HG03432 (cell line): Measurements from ENCODE around the gene CTNNA1.
"Not testable (repeated sequence)": the region's sequence is repeated elsewhere in the genome, so short reads cannot be mapped to it uniquely, and the experiment has no call there.

Source experiments
- ATAC-seq: cut with Tn5 transposase; IDR thresholded peaks from one replicate; pipeline ENCODE4 v1.9.1; 2021; ENCODE audit warnings: mild to moderate bottlenecking, moderate library complexity; ENCODE audit not compliant: unreplicated experiment

CTNNA1 gene, protein sequence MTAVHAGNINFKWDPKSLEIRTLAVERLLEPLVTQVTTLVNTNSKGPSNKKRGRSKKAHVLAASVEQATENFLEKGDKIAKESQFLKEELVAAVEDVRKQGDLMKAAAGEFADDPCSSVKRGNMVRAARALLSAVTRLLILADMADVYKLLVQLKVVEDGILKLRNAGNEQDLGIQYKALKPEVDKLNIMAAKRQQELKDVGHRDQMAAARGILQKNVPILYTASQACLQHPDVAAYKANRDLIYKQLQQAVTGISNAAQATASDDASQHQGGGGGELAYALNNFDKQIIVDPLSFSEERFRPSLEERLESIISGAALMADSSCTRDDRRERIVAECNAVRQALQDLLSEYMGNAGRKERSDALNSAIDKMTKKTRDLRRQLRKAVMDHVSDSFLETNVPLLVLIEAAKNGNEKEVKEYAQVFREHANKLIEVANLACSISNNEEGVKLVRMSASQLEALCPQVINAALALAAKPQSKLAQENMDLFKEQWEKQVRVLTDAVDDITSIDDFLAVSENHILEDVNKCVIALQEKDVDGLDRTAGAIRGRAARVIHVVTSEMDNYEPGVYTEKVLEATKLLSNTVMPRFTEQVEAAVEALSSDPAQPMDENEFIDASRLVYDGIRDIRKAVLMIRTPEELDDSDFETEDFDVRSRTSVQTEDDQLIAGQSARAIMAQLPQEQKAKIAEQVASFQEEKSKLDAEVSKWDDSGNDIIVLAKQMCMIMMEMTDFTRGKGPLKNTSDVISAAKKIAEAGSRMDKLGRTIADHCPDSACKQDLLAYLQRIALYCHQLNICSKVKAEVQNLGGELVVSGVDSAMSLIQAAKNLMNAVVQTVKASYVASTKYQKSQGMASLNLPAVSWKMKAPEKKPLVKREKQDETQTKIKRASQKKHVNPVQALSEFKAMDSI

DNA sequence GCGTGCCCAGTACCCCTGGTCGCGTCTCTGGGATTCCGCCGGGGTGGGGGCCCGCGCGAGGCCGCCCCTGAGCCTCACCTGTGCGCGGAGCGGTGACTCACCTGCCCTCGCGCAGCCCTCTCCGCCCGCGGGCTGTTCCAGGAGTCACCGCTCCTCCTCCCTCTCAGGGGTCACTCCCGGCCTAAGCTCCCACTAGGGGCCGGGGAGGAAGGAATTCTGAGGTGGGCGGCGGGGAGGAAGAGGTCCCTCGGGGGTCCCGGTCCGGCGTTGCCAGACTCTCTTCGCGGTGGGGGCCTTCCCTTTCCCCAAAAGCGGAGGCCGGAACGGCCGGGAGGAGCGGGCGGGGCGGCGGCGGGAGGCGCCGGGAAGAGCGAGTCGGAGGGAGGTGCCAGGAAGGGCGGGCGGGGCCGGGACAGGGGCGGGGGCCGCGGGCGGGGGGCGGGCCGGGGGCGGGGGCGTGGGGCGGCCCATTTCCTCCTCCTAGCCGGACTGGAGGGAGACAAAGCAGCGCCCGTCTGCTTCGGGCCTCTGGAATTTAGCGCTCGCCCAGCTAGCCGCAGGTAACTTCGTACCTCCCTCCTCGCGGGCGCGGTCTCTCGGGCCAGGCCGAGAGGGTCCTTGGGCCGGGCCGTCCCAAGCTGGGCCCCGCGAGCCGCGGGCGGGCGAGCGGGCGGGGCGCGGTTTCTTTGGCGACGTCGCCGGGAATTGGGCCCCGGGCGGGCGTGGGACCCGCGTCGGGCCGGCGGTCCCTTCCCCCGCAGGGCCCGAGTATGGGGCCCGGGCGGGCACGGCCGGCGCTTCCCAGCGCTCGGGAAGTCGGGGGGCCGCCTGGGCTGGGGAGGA, at the start of gene CTNNA1:
Gene CTNNA1 (plus strand): TSS at position 475 of the 843 bp plus-strand sequence. CDS start 28,500 bp downstream, outside the sequence.
- peak; percentile 55 for ATAC-seq

DNA sequence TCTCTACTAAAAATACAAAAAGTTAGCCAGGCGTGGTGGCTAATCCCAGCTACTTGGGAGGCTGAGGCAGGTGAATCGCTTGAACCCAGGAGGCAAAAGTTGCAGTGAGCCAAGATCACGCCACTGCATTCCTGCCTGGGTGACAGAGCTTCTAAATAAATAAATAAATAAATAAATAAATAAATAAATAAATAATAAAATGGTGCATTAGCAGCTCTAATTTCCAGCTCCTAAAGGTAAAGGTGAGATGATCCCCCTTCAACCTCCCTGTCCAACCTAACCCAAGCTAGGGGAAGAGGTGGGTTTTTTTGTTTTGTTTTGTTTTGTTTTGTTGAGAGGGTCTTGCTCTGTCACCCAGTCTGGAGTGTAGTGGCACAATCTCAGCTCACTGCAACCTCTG, 49.4 kb upstream of the CTNNA1 start:
- ATAC-seq = not testable (repeated sequence)

DNA sequence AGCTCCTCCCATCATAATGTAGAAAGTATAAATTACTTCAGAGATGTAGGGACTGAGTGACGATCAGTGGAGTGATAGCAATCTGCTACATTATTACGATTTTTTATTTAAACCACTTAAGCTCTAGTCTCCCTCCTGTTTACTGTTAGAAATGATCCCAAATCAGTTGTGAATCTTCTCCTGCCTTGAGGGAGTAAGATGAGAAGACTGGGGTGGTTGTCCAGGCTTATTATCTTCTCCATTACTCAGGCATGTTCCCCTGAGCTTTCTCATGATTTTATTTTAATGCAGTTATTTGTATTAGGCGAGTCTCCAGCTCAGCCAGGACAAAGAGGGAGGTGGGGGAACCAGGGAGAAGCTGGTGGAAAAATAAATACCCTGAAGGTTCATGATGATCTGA, 48.2 kb upstream of the CTNNA1 start:
- ATAC-seq = no peak

DNA sequence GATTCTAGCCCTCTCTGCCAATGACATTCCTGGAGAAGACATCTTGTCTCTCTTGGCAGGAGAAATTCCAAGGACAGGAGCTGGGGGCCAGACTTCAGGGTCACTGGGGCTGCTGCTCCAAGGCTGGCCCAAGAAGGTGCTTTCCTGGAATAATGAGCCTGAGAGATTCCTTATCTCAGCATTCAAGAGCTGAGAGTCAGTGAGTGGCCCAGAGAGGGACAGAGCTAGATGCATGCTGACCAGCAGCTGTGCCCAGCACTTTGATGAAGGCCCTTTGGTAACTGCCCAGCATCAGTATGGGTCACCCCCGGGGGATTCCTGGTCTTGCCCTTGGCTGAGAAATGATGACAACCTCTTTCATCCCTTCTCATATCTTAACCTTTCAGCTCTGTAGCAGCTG, 47.7 kb upstream of the CTNNA1 start:
- no peak for ATAC-seq

DNA sequence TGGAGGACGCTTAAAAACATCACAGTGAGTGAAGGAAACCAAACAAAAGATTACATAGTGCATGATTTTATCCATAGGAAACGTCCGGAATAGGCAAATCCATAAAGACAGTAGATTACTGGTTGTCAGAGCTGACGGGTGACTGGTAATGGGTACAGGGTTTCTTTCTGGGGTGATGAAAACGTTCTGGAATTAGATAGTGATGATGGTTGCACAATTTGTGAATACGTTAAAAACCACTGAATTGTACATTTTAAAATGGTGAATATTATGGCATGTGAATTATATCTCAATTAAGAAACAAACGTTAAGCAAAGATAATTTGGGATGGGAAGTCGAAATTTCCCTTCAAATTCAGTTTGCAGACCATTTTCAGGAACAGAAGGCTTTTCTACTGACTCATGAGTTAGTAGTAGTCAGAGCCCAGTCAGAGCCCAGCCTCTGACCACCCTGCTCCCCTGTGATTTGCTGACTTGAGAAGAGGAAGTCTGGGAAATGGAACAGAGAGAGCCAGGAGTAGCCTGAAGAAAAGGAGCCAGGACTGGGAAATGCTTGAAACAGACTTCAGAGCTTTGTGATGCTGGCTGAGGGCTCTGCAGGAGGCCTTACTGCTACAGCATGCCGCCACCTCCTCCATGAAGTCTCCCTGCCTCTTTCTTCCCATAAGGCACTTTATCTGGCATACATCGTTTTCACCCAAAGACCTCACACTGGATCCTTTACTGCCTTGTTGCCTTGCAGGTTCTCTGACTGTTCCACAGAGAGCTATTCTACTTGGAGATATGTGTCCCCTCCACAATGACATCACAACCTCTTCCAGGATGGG, 46.4 kb upstream of the CTNNA1 start:
- no peak for ATAC-seq

DNA sequence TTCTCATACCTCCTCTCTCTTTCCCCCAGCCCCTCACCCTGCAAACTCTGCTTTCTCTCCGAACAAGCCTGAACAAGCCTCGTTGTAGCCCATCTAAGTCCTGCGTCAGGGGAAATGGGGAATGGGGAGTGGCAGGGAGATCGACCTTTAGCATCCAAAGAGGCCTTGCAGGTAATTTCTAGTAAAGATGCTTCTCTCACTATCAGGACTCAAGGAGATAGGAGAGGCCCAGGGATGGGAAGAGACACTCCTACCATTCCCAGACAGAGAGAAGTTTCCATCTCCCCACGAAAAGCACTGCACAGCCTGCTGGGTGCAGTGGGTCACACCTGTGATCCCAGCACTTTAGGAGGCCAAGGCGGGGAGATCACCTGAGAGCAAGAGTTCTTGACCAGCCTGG, 44.4 kb upstream of the CTNNA1 start:
- ATAC-seq = no peak

DNA sequence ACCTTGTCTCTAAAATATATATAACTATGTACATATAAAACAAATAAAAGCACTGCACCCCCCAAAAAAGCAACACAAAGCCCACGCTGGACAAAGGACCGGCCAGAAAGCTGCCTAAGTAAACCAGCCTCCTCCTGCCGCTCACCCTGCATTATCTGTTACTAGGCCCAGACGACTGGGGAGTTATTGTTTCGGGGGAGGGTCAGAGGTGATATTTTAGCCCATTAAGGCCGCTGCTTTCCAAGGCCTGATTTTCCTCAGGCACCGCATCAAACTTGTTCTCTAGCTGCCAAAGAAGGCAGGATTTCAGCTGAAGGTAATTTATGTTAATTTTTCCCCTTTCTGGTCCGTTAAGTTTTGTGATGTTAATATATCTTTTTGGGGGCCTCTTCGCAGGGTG, 44.0 kb upstream of the CTNNA1 start:
- ATAC-seq = no peak

DNA sequence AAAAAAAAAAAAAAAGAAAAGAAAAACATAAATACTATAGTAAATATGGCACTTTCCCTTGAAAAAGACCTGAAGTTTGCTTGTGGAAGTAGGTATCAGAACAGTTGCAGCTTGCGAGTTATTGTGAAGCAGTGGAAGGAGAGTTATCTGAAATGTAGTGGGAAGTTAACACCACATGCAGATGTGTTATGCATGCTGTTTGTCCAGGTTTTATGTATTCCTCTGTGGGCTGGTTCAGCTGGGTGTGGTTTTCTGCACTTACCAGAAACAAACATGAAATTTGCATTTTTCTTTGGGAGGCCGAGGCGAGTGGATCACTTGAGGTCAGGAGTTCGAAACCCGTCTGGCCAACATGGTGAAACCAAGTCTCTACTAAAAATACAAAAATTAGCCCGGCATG, 42.1 kb upstream of the CTNNA1 start:
- ATAC-seq = no peak

DNA sequence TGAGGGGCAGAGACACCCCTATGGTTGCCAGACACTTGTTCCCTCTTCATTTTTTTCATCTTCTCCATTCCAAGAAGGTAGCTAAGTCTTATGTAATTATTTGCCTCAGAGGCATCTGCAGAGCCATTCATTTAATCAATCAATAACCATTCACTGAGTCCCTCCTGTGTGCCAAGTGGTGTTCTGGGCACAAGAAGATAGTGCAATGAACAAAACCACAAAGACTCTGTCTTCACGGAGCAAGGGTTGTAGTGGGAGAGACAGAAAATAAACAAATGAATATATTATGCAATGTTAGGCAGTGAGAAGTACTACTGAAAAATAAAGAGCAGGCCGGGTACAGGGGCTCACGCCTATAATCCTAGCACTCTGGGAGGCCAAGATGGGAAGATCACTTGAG, 41.4 kb upstream of the CTNNA1 start:
- no peak for ATAC-seq

DNA sequence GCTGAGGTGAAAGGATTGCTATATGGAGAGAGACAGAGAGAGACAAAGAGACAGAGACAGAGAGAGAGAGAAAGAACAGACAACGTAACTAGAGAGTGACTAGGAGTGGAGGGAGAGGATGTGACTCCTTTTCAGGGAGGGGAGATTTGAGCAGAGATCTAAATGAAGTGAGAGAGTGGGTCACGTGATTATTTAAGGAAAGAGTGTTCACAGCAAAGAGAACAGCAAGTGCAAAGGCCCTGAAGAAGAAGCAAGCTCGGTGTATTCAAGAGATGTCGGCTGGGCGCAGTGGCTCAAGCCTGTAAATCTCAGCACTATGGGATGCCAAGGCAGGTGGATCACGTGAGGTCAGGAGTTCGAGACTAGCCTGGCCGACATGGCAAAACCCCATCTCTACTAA, 40.9 kb upstream of the CTNNA1 start:
- no peak for ATAC-seq

DNA sequence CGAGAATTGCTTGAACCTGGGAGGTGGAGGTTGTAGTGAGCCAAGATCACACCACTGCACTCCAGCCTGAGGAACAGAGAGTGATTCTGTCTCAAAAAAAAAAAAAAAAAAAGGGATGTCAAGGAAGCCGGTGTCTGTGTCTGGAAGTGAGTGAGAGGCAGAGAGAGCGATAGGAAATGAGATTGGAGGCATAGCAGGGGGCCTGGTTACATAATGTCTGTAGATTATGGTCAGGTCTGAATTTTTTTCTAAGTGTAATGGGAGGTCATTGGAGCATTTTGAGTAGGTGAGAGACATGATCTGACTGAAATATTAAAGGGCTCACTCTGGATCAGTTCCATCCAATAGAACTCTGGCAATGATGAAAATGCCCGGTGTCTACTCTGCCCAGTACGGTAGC, 40.4 kb upstream of the CTNNA1 start:
- ATAC-seq = no peak

DNA sequence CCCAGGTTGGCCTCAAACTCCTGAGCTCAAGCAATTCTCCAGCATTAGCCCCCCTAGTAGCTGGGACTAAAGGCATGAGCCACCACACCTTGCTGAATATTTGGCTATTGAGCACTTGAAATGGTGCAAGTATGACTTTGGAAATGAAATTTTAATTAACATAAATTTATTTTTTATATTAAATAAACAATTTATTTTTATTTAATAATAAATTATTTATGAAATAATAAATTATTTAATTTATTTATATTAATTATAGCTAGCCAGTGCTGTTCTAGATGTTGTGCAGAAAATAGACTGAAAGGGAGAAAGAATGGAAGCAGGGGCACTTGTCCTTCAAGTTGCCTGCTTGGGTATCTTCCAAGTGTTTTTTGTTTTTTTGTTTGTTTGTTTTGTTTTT, 40.0 kb upstream of the CTNNA1 start:
- no peak for ATAC-seq

DNA sequence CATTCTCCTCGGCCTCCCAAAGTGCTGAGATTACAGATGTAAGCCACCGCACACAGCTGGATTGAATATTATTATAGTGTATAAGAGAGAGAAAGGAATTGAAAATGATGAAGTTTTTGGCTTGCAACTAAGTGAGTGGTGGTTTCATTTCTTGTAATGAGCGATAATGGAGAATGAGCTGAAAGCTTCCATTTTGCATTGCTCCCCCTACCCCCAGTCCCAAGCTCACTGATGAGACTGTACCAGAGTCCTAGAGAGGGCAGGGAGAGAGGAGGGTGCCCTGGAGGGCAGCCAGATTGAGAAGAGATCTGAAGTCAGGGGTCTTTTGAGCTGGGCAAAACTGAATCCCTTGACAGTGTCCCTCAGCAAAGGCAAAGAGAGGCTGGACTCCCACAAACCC, 38.5 kb upstream of the CTNNA1 start:
- ATAC-seq = no peak

DNA sequence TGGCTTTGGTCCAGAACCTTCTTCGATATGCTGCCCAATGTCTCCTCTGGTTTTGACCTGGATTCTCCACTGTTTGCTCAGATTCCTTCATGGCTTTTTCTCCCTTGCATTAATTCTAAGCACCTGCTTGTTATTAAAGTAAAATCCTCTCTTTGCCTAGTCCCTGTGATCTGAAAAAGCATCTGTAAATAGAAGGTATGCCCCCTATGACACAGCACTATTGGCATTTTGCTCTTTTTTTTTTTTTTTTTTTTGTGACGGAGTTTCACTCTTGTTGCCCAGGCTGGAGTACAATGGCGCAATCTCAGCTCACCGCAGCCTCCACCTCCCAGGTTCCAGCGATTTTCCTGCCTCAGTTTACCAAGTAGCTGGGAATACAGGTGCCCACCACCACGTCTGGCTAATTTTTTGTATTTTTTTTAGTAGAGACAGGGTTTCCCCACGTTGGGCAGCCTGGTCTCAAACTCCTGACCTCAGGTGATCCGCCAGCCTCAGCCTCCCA, 37.2 kb upstream of the CTNNA1 start:
- ATAC-seq = not testable (repeated sequence)

DNA sequence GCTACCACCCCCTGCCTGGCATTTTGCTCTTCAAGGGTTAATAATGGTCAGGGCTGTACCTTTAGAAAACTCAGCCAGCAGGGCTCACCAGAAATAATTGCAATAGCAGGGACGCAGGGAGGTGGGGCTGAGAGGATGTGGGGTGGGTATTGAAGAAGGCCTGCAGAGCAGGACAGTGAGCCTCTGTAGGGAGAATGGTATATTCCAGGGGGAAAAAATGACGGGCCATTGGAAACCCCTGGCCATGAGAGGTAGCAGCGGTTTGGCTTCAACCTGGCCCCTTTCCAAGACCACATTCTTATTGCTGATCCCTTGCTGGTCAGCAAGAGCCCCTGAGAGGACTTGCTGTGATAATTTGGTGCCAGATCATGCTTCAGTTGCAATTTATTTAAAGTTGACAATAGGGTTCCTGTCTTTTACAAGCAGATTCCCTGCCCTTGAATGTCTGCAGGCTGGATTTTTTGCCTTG, 36.7 kb upstream of the CTNNA1 start:
- no peak for ATAC-seq

DNA sequence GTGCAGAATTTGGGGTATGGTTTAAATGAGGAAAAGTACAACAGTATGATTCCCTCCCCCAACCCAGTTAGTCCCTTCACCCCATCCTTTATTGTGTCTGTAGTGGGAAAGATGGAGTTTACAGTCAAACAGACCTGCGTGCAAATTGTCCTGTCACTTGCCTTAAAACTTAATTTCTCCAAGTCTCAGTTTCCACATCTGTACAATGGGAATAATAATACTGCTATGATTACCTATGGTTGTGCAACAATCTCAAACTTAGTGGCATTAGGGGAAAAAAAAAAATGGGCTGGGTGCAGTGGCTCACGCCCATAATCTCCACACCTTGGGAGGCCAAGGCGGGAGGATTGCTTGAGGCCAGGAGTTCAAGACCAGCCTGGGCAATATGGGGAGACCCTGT, 35.8 kb upstream of the CTNNA1 start:
- no peak for ATAC-seq

DNA sequence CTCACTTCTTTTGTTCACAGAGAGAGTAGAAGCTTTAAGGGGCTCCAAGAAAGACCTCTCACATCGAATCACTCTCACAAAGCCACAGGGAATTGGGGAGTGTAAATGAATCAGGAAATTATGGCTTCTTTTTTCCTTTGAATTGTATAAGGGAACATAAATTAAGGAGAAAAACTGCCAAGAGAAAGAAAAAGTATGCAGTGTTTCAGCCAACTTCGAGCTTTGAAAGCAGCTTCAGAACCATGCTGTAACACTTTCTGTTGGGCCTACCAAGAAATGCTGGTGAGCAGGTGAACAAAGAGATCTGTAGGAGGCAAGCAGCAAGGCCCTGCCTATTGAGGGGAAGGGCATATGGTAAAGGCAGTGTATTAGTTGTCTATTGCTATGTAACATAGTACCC, 33.4 kb upstream of the CTNNA1 start:
- no peak for ATAC-seq

DNA sequence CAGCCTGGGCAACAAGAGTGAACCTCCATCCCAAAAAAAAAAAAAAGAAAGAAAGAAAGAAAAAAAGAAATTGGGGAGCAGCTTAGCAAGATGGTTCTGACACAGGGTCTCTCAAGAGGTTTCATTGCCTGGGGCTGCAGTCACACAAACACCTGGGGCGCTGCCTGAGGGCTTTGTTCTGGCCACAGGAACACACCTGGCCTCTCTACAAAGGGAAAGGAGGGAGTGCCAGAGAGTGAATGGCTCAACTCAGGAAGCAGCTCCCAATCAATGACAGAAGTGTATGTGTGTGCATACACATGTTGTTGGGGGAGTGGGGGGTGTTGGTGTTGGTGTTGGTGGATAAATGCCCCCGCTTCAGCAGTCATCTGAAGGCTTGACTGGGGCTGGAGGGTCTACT, 32.4 kb upstream of the CTNNA1 start:
- no peak for ATAC-seq

DNA sequence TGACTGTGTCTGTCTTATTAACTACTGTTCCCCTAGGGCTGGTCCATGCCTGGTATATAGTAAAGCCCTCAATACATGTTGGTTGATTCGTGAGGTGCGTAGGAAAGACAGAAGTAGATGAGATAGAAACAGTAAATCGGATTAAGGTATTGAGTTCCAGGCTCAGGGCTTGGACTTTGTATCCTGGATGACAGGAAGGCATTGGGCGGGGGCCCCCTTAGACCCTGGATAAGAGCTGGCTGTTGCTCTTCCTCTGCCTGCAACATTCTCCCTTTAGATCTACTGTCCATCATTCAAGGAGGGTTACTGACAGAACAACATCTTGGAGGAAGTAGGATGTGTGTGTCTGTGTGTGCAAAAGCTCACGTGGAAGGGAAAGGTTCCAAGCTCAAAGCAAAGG, 31.2 kb upstream of the CTNNA1 start:
- no peak for ATAC-seq
